GM11168 (cell line): Measurements from ENCODE around the gene NAB1.
"Not testable (repeated sequence)": the region's sequence is repeated elsewhere in the genome, so short reads cannot be mapped to it uniquely, and the experiment has no call there.

Source experiments
- in situ Hi-C: fragments of 300-500 bp; cut with MboI; formaldehyde crosslinking; loops from one replicate; pipeline ENCODE4 v1.12.0; 2022; ENCODE audit warnings: low sequenced_read_pairs; ENCODE audit not compliant: unreplicated experiment

Gene NAB1

GRCh38 chr2:190701586-190701985 lies 52.7 kb downstream of the NAB1 start:
- in situ Hi-C loops, result no loop called here

- in situ Hi-C loops, result no loop called here
Observed at GRCh38 chr2:190705280-190705679, 56.4 kb downstream of the NAB1 start.

GRCh38 chr2:190707726-190708125 lies 58.8 kb downstream of the NAB1 start:
- in situ Hi-C loops, result no loop called here

GRCh38 chr2:190708650-190709049 lies 59.8 kb downstream of the NAB1 start:
- in situ Hi-C loops, result not testable (repeated sequence)

- in situ Hi-C loops, result no loop called here
Observed at GRCh38 chr2:190711069-190711468, 62.2 kb downstream of the NAB1 start.

- in situ Hi-C loops, result no loop called here
Observed at GRCh38 chr2:190713471-190713870, 64.6 kb downstream of the NAB1 start.

GRCh38 chr2:190714958-190715357 lies 66.1 kb downstream of the NAB1 start:
- in situ Hi-C loops, result no loop called here

GRCh38 chr2:190716176-190716807 lies 67.4 kb downstream of the NAB1 start:
- in situ Hi-C loops, result no loop called here

- in situ Hi-C loops, result no loop called here
Observed at GRCh38 chr2:190717306-190717705, 68.4 kb downstream of the NAB1 start.

GRCh38 chr2:190717764-190718651 lies 69.1 kb downstream of the NAB1 start:
- in situ Hi-C loops, result no loop called here

GRCh38 chr2:190718652-190719526 lies 70.0 kb downstream of the NAB1 start:
- in situ Hi-C loops, result no loop called here

GRCh38 chr2:190720276-190720675 lies 71.4 kb downstream of the NAB1 start:
- in situ Hi-C loops, result no loop called here

- in situ Hi-C loops, result no loop called here
Observed at GRCh38 chr2:190720691-190721090, 71.8 kb downstream of the NAB1 start.

GRCh38 chr2:190722061-190722759 lies 73.3 kb downstream of the NAB1 start:
- in situ Hi-C loops, result no loop called here

- in situ Hi-C loops, result no loop called here
Observed at GRCh38 chr2:190722835-190723234, 74.0 kb downstream of the NAB1 start.

- in situ Hi-C loops, result no loop called here
Observed at GRCh38 chr2:190723397-190724090, 74.7 kb downstream of the NAB1 start.

GRCh38 chr2:190726255-190726654 lies 77.4 kb downstream of the NAB1 start:
- in situ Hi-C loops, result no loop called here

GRCh38 chr2:190736355-190736754 lies 87.5 kb downstream of the NAB1 start:
- in situ Hi-C loops, result no loop called here

GRCh38 chr2:190740449-190740848 lies 91.6 kb downstream of the NAB1 start:
- in situ Hi-C loops, result no loop called here
